GM21825 (cell line): Measurements from ENCODE around the gene FAR1.
"Not testable (repeated sequence)": the region's sequence is repeated elsewhere in the genome, so short reads cannot be mapped to it uniquely, and the experiment has no call there.

ENCODE experiments used
- ATAC-seq: cut with Tn5 transposase; IDR thresholded peaks from one replicate; pipeline ENCODE4 v1.9.1; 2021; ENCODE audit warnings: mild to moderate bottlenecking, moderate library complexity; ENCODE audit not compliant: unreplicated experiment

FAR1 gene

DNA sequence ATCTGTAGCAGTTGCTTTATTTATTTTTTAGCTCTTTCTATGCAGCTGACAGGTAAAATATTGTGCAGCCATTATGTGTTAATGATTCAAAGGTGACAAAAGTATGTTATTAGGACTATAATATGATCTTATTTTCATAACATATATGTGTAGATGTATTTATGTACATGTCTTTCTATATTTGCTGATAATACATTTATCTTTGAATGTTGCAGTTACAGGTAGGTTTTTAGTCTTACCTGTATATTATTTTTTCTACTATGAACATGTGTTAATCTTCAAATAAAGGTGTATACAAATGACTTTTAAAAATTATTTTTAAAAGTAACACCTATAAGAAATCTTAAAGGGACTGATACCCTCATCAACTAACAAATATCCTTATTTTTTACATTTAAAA, 33.6 kb downstream of the FAR1 start:
- no peak for ATAC-seq

DNA sequence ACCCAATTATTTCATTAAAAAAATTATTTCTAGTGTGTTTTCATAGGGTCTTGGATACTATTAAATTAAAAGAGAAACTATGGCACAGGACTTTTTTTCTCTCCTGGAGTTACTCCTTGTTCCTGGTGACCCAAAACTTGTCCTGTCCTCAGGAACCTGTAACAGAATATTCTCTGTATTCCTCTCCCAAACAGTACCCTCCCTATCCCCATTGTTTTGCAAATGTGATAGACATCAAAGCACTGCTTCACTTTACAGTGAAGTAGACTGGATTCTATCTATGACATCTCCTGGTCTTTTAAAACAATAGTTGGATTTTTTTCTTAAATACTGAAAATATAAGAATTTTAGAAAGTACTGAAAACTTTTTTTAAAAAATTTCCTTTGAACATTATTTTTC, 37.2 kb downstream of the FAR1 start:
- ATAC-seq = no peak

DNA sequence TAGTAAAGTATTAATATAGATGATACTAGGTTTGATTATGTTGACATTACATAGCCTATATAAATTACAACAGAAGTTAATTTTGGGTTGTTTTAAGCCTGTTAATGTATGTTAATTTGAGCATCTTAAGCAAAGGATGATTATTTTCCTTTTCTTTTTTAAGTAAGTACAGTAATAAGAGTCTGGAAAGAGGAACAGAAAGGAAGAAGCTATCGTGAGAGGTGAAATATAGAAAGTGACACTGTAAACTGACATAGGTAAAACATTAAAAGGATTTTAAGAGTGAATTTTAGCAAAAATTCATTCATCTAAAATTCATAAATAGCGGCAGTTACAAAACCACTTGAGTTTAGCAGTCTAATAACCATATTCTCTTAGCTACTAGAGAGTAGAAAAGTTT, 45.5 kb downstream of the FAR1 start:
- ATAC-seq = no peak

DNA sequence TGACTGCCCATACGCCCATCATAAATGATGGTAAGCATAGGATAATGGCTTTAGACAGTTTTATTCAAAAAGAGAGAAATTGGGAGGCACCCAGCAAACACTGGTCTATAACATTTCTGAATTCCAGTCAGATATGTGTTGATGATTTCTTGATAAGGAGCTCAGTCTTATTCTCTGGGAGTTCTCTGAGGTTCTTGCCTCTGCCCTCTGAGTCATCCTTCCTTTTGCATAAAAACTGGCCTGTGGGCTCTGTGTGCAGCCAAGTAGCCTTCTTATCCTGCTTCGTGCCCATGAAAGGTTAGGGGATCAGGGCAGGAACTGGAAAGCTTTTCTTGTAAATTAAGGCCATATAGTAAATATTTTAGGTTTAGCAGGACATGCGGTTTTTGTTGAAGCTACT, 48.9 kb downstream of the FAR1 start:
- ATAC-seq = no peak

DNA sequence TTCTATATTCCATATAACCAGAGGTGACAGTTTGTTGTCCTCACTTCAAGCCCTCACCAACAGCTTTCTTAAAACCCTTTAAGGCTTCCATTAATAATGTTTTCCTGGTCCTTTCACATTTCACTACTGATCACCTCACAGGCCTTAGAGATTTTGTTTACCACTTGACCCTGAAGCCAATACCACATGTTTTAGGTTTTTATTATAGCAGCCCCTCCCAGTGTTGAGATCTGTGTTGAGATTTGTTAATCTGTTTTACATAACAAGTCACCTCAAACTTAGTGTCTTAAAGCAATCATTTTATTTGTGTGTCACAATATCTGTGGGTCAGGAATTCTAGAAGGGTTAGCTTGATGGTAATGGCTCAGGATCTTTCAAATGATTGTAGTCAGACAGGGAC, 49.9 kb downstream of the FAR1 start:
- no peak for ATAC-seq

DNA sequence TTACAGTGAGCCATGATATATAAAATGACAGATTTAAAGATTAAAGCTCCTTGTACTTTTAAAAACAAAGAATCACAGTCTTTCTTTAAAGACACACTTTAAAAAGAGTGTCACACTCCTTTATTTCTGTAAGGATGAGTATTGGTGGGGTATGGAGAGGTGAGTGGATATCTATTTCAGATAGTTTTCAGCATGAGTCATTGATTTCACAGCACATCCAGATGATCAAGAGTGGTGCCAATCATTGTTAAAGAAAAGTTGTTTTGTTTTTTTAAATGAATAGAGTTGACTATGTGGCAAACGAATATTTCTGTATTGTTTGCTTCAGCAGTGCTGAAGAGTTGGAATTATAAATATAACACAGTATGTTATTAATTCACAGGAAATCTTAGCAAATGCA, 52.5 kb downstream of the FAR1 start:
- ATAC-seq = no peak

DNA sequence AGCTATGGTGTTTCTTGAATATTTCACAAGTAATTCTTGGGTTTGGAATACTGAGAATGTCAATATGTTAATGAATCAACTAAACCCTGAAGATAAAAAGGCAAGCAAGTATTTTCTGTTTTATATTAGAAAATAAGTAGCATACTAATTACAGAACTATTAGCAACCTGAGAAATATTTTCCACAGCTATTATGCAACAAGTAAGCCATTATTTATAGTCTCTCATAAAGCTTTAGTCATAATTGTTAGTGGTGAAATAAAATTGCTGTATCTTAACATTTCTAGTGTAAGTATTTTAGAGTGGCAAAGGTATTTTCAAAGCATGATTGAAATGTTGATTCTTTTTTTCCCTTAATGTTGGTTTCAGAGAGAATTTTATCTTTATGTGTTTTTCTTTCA, 53.3 kb downstream of the FAR1 start:
- no peak for ATAC-seq

DNA sequence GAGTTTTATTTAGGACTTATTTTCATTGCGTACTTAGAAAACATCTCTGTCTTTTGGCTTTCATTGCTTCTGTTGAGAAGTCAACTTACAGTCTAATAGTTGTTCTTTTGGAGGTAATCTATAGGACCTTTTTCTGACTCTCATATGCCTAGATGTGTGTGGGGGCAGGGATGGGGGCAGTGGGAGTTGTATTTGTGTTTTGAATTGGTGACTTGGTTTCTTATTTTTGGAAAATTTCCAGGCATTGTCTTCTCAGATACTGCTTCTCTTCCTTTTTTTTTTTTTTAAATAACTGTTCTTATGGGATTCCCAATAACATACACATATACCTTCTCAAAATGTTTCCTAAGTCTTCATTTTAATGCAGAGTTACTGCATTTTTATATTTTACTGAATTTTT, 58.0 kb downstream of the FAR1 start:
- no peak for ATAC-seq

DNA sequence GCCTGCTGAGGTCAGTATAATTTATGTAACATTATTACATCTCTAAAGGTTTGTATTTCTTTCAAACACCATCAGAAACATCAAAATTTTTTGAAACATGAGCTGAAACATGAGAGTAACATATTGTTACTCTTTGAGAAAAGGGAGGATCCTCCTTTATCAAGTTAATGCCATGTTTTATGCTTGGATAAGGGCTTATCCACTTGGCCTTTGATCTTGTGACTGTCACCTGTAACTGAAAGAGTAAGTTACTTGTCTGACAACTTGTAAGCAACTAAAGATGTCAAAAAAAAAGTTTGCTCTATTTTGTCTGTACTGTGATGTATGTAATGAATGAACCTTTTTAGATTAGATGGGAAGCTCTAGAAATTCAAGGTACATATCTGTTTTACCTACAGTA, 59.6 kb downstream of the FAR1 start:
- no peak for ATAC-seq

DNA sequence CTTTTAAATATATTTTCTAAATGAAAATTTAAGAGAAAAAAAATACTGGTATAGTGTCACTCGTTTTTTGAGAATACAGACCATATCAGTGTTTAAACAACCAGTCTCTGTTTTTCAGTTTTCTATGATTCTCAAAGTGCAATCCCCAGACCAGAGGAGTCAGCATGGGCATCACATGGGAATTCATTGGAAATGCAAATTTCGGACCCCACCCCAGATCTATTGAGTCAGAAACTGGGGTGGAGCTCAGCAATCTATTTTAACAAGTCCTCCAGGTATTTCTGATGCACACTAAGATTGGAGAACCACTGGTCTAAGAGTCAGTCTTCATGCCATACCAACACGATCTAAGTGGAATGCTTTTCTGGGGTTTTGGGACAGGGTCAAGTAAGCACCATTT, 66.1 kb downstream of the FAR1 start:
- ATAC-seq = no peak

DNA sequence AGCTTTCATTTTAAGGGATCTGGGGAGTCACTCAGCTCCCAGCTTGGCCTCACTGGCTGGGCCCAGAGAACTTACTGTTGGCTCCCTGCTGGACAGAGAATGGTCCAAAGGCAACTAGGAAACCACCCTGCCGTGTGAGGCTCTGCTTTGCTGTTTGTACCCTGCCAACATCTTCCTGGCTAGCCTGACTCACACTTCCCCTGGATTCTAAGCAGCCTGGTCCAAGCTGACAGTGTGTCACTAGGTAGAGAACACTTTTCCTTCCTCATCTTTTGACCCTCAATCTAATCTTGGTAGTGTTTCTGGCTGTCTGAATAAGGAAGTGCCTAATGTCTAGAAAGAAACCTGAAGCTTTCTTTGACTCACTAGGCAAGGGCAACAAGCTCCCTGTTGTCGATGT, 76.7 kb downstream of the FAR1 start:
- no peak for ATAC-seq

DNA sequence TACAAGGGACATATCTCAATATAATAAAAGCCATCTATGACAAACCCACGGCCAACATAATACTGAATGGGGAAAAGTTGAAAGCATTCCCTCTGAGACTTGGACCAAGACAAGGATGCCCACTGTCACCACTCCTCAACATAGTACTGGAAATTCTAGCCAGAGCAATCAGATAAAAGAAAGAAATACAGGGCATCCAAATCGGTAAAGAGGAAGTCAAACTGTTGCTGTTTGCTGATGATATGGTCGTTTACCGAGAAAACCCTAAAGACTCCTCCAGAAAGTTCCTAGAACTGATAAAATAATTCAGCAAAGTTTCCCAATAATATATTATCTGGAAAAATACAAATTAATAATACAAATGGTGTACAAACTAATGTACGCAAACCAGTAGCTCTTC, 84.8 kb downstream of the FAR1 start:
- ATAC-seq = not testable (repeated sequence)

DNA sequence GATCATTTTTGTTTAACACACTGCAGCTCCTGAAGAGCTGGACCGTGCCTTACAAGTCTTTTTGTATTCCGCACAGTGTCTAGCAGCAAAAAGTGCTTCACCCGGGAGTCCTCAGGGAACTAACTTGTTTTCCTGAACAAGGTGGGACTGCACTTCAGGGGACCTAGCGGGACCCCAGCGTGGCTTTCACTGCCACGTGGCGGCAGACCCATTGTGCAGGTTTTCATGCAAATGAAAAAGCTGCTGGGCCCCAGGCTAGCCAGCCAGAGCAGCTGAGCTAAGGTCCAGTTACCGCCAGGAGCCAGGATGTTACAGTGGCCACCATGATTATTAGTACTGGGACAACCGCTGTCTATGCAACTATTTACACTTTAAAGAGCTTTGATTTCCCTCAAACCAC, 90.6 kb downstream of the FAR1 start:
- no peak for ATAC-seq

DNA sequence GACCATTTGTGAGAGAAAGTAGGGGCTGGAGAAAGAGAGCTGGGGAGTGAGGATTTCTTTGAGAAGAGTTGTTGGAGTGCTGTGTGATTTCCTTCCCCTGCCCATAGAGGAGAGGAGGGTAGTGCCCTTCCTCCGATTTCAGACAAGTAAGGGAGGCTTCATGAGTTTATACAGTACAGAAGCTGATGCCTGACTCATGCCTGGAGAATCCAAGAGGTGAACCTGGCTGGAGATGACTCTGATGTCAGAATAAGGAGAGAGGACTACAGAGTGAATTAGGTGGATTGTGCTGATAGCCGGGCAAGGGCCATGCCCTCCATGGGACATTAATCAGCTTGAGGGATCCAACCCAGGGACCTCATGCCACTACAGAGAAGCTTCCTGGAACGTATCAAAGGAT, 91.6 kb downstream of the FAR1 start:
- no peak for ATAC-seq

DNA sequence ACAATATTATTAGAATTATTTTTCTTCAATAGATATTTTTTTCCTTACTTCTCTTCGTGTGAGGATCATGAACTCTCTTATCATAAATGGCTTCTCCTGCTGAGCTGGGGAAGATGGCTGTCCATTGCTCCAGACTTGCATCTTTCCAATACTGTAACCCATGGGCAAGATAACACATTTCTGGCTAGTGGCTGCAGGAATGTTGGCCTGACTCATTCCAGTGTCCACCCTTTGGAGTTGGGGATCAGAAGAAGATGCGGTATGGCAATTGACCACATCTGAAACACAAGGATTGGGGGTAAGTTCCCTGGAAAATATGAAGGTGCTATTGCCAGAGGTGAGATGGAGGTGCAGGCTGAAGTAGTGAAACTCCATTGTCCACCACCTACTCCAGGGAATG, 92.8 kb downstream of the FAR1 start:
- no peak for ATAC-seq

DNA sequence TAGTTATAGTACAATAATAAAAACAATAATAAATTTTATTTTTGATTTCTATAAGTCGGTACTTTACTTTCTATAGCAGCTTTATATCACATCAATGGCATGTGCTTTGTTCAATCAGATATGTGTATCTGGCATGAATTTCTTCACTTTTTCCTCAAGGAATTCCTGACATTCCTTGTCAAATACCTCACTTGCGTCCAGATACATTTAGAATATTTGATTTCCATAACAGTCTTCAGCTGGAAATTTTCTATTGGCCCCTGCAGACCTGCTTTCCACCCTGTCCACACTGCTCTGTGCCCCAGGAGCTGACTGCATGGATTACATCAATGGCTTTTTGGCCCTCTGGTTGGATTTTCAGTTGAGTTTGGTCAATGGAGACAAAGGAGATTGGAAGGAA, 93.2 kb downstream of the FAR1 start:
- ATAC-seq = no peak

DNA sequence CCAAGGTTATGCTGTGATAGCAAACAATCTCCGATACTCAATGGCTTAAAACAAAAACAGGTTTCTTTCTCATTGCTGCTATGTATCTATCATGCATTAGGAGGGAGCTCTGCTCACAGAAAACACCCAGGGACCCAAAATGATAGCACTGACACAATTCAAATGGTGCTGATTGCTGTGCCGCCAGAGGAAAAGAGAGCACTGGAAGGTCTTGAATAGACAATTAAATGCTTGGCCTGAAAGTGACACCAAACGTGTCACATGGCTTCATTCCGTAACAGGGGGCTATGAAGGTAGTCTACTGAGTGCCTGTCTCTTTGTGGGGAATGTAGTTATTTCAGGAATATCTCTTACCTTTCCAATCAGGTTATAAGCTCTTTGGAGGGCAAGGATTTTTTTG, 94.2 kb downstream of the FAR1 start:
- ATAC-seq = no peak

DNA sequence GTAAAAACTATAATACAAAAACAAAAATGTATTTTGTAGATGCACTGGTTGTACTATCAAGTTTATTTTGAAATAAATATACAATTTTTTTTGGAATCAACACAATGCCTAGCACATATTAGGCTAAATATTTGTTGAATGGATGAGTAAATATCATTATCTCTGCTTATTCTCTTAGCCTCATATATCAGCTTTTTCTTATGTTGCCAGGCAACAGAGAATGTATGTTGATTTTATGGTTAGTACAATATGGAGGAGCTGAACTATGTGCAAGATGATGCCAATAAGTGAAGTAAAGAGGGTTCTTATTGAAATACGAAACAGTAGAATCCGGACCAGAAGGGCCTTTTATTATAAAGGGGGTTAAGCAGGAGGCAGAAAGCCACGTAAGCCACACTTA, 94.9 kb downstream of the FAR1 start:
- ATAC-seq = no peak

DNA sequence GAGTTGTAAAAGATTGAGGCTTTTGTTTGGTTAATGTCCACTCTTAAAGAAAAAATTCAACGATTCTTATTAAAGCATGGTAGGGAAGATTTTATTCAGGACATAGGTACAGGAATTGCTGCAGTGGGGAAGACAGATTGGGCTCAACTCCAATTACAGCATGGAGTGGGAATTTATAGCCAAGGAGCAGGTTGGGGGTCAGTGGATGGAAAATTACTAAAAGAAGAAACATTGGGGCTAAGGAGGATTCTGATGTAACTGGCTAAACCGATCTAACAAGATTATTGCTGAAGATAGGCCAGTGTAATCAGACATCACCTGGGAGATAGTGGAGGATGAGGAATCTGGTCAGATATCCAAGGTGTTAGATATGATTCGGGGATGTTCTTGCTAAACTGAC, 97.4 kb downstream of the FAR1 start:
- ATAC-seq = no peak

DNA sequence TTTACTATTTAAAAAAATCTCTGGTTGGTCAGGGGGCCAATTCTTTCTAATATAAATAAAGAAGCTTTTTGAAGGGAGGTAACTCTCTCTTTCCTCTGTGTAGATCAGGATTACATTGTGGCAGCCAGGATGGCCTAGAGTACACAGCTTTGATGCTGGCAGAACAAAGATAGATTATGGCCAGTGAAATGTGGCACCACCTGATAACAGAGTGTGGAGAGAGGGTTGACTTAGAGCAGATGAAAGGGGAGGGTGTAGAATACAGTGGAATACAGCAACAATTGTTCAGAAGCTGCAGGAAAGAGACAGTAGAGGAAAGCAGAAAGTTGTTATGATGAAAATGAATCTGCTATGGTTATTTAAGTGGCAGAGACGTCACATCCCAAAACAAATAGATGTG, 99.0 kb downstream of the FAR1 start:
- ATAC-seq = no peak

DNA sequence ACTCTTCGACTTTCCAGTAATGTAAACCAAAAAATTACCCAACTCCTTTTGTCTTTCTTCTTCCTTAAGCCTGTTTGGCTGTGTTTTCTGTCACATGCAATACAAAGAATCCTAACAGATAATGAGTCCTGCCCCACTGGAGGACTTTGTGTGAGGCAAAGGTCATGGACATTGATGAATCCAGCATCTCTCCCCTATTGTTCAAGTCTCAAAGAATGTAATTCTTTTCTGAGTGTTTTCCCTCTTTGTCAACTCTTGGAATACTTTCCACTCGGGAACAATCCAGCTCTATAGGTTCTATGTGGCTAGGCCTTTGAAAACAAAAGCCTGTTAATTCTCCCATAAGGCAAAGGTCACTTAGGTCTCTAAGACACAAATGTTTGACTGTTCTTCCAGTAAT, 100.7 kb downstream of the FAR1 start:
- no peak for ATAC-seq

DNA sequence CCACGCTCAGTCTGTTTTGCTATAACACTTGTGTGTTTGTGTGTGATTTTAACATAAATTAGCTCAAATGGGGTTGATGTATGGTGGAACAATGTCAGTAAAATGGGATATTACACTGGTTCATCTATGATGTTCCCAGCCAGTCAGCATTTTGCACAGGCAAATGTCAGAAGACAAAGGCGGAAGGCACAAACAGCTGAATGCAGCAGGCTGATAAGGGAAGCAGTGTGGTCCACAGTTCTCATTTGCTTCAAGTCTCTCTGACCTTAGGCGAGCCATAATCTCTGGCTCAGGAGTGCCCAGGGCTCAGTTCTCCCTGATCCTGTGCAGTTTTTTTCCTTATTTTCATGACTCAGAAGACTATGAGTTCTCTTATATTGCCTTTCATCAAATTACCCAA, 102.7 kb downstream of the FAR1 start:
- no peak for ATAC-seq

DNA sequence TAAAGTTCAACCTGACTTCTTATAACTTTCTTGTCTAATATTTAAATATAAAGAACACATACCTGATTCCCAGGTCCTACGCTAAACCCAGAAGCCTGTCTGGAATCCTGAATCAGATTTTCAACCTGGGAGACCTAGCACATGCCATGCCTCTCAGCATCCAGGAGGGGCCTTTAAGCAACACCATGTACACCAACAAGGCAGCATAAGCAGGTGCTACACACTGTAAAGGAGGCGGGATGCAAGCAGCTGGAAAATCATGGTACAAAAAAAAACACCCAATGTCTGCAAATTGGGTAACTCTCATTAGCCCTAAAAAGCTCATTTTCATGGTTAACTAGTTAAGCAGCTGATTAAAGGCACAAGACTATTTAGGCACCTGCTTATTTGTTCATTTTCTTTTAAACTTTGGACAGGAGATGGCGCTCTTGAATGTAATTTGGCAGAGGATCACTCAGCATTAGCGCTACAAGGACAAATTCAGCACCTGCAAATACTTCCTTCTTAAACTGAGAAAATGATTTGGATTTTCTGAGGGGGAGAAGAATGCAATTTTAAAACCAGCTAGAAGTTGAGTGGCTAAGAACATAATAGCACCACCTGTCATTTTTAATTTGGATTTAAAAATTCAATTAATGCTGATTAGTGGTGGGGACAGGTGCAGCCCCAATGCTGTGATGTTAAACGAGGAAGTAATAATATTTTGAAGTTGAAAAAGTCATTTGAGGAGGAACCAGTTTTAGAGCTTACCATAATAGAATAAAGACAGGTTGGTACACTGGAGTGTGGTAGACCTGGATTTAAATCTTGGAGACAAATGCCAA, 104.0 kb downstream of the FAR1 start:
- no peak for ATAC-seq
